ENCODE measurements around the gene SPIN4.
"Not testable (repeated sequence)": the region's sequence is repeated elsewhere in the genome, so short reads cannot be mapped to it uniquely, and the experiment has no call there.

The SPIN4 gene

GRCh38 chrX:63350941-63351616 lies at the start of gene SPIN4:
SPIN4 (minus strand) TSS chrX:63351332; CDS start chrX:63350819, 513 bp downstream.
- DNase-seq (ENCODE audit: low read depth): peak; percentile 89

GRCh38 chrX:63400340-63400739 lies 49.2 kb upstream of the SPIN4 start:
- DNase-seq (ENCODE audit: low read depth): no peak

DNA sequence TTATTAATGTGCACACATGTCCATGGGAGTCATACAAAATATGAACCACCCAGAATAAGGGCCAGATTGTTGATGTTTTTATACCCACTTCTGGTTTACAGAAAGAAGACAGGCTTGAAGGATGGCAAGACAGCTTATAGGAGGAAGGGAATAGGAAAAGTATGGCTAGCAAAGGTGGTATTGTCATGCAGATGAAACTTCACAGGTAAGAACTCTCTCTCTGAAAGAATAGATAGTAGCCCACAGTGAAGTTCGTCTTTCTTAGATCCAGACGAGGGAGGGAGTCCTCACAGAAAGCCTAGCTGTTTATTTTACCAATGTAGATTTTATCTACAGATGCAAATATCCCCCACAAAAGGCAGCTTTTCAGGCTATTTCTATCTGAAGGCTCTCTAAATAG lies 43.7 kb upstream of the SPIN4 start:
- DNase-seq (ENCODE audit: low read depth): no peak

- not testable (repeated sequence) for DNase-seq (ENCODE audit: low read depth)
Measured at GRCh38 chrX:63393094-63393493, 42.0 kb upstream of the SPIN4 start.

- no peak for DNase-seq (ENCODE audit: low read depth)
Measured at GRCh38 chrX:63387411-63387810, 36.3 kb upstream of the SPIN4 start.

DNA sequence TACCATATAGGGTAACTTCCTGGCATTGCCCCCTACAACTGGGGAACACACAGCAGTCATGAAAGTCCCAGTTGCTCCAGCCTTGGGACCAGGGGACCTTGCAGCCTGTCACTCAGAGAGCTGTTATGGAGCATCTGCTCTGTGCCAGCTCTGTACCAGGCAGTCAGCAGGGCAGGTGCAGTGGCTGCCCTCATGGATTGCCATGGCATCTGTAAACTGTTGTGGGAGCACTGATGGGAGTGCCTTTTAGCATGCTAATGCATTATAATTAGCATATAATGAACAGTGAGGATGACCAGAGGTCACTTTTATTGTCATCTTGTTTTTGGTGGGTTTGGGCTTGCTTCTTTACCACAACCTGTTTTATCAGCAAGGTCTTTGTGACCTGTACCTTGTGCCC lies 33.1 kb upstream of the SPIN4 start:
- not testable (repeated sequence) for DNase-seq (ENCODE audit: low read depth)

DNA sequence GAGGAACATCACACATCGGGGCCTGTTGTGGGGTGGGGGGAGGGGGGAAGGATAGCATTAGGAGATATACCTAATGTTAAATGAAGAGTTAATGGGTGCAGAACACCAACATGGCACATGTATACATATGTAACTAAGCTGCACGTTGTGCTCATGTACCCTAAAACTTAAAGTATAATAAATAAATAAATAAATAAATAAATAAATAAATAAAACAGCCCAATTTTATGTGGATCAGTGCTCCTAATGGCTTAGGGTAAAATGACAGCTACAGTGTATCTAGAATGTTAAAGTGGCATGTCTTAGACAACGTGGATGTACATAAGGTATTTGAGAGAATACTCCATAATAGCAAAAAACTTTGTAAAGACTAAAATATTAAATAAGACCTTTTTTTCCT lies 21.9 kb upstream of the SPIN4 start:
- not testable (repeated sequence) for DNase-seq (ENCODE audit: low read depth)

DNA sequence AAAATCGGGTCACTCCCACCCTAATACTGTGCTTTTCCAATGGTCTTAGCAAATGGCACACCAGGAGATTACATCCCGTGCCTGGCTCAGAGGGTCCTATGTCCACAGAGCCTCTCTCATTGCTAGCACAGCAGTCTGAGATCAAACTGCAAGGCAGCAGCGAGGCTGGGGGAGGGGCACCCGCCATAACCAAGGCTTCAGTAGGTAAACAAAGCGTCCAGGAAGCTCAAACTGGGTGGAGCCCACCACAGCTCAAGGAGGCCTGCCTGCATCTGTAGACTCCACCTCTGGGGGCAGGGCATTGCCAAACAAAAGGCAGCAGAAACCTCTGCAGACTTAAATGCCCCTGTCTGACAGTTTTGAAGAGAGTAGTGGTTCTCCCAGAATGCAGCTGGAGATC lies 16.6 kb upstream of the SPIN4 start:
- DNase-seq (ENCODE audit: low read depth): not testable (repeated sequence)

GRCh38 chrX:63363788-63364187 lies 12.7 kb upstream of the SPIN4 start:
- no peak for DNase-seq (ENCODE audit: low read depth)

- DNase-seq (ENCODE audit: low read depth): no peak
Measured at GRCh38 chrX:63361494-63361893, 10.4 kb upstream of the SPIN4 start.

- DNase-seq (ENCODE audit: low read depth): no peak
Measured at GRCh38 chrX:63354484-63354883, 3.4 kb upstream of the SPIN4 start.

DNA sequence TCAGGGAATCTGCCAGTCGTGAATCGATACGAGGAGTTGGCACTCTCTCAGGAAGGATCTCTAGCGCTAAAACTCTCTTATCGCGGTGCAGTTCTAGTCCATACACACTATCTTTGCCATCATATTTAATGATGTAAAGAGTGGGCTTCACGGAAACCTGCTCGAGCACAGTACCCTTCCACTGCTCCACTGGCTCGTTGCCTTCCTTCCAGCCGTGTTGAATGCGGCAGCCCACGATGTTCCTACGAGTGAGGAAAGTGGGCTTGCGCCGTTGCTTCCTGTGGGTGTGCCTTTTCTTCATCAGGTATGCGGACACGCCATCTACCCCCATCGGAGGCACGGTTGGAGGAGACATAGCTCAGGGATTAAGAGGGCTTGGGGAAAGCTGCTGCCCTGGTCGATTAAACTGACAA lies 661 bp downstream of the SPIN4 start:
- DNase-seq (ENCODE audit: low read depth): peak; percentile 49

GRCh38 chrX:63349307-63349706 lies 1.8 kb downstream of the SPIN4 start:
- DNase-seq (ENCODE audit: low read depth): peak; percentile 2

DNA sequence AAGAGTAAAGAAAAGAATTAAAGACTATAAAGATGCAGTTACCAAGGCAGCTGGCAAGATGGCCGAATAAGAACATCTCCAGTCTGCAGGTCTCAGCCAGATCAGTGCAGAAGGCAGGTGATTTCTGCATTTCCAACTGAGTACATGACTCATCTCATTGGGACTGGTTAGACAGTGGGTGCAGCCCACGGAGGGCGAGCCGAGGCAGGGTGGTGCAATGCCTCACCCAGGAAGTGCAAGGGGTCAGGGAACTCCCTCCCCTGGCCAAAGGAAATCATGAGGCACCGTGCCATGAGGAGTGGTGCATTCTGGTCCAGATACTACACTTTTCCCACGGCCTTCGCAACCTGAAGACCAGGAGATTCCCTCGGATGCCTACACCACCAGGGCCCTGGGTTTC lies 20.5 kb downstream of the SPIN4 start:
- DNase-seq (ENCODE audit: low read depth): peak; percentile 7

DNA sequence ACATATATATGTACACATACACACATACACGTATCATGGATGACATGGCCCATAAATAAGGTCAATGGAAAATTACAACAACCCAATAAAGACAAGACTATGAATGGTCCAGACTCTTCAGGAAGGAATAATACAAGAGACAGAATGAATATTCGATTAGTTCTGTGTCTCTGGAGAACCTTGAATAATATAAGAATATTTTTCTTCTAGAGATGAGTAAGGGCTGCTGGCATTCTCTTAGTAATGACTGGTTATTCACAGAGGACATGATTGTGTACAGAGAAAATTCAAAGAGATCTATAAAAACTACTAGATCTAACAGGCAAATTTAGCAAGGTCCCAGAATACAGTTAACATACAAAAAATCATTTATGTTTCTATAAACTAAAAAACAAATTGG lies 23.3 kb downstream of the SPIN4 start:
- DNase-seq (ENCODE audit: low read depth): no peak

DNA sequence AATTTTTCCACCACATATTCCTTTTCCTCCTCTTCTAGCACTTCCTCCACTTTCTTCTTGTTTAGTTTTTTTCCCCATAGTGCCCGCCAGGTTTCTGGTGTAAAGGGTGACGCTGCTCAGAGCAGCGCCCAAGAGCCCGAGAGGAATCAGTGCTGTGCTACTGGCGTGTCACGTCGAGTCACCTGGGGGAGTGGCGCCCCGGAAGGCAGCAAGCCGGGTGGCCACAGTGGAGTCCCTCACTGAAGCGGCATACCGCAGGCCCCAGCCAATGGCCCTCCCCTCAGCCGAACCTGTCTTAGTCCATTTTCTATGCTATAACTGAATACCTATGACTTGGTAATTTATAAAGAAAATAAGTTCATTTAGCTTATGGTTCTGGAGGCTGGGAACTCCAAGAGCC lies 51.5 kb downstream of the SPIN4 start:
- DNase-seq (ENCODE audit: low read depth): no peak

Data from ELR (cell line).